K562 (cell line): ENCODE data around the gene MAML3. TPM values are rescaled to one million over a fixed set of nuclear protein-coding genes. Genes with fewer than 3 reads are reported as not detected.

Source experiments
- ATAC-seq: fragments of 200-7000 bp; cut with Tn5 transposase; 3 replicates; pipeline ENCODE4 v1.9.1; 2020; ENCODE audit warnings: moderate library complexity
- BruUV-seq: library from RNA; stranded (reverse); fragments of 400-500 nt; replicated peaks from 2 replicates; lab custom pipeline; 2021; lab: Mats Ljungman, UMichigan
- CTCF ChIA-PET: fragments of 300-600 bp; formaldehyde crosslinking; extraction: SDS; loops from one replicate; lab custom pipeline; 2021; ENCODE audit warnings: low intra/inter-chr PET ratio; lab: Yijun Ruan, JAX
- POLR2A ChIA-PET: fragments of 300-600, 350-650 bp; sonication (Branson Sonifier 250); formaldehyde crosslinking; extraction: SDS; loops from one replicate; lab custom pipeline; 2021; ENCODE audit warnings: antibody characterized with exemption, inconsistent platforms; lab: Yijun Ruan, JAX
- DNase-seq, 4 experiments: peaks; one replicate each; pipeline versions ENCODE4 v3.0.0 to v3.0.0-alpha.2; 2011 to 2018; ENCODE audit warnings: low spot score in 3 of 4, mixed read lengths in 3 of 4; ENCODE audit errors: extremely low read depth in 1 of 4
- FAIRE-seq: peaks from 2 replicates; lab custom pipeline; 2011; peaks lifted over from hg19 to GRCh38; lab: Jason Lieb, UNC
- H2AFZ ChIP-seq: 2 replicates; pipeline ENCODE4 v1.6.0; 2011; ENCODE audit warnings: low read depth, low read length, control low read depth, inconsistent platforms
- H3K27ac ChIP-seq: fragments of 200-600 bp; 3 replicates; pipeline ENCODE4 v1.8.0; 2011; ENCODE audit warnings: low read depth, mild to moderate bottlenecking, control low read depth, inconsistent platforms, low read length, moderate library complexity, mixed read lengths; ENCODE audit errors: extremely low read depth
- H3K27me3 ChIP-seq, 2 experiments: fragments of 300-600 bp in 1 of 2; 2 replicates in 1 of 2; 3 replicates in 1 of 2; pipeline versions ENCODE4 v1.6.0 to v1.8.0; 2011; ENCODE audit warnings: inconsistent platforms in 2 of 2, low read length in 2 of 2, mild to moderate bottlenecking in 1 of 2, mixed read lengths in 1 of 2, moderate library complexity in 1 of 2; ENCODE audit not compliant: control insufficient read depth in 2 of 2, insufficient read depth in 2 of 2
- H3K36me3 ChIP-seq: fragments of 300-600 bp; 3 replicates; pipeline ENCODE4 v1.8.0; 2011; ENCODE audit warnings: mild to moderate bottlenecking, low read length, inconsistent platforms; ENCODE audit not compliant: control insufficient read depth, insufficient read depth
- H3K4me1 ChIP-seq, 2 experiments: fragments of 200-600 bp in 1 of 2; replicated peaks in 1 of 2; 2 replicates in 1 of 2; 3 replicates in 1 of 2; pipeline versions ENCODE4 v1.5.1 to v1.8.0; 2011; ENCODE audit warnings: inconsistent platforms in 2 of 2, low read length in 2 of 2, mild to moderate bottlenecking in 1 of 2, mixed read lengths in 1 of 2, moderate library complexity in 1 of 2; ENCODE audit not compliant: control insufficient read depth in 2 of 2, insufficient read depth in 2 of 2
- H3K4me2 ChIP-seq: 2 replicates; pipeline ENCODE4 v1.6.1; 2011; ENCODE audit warnings: low read length, control low read depth, inconsistent platforms, mixed read lengths; ENCODE audit not compliant: insufficient read depth
- H3K4me3 ChIP-seq: fragments of 200-600 bp; sonication (generic), shearing (Covaris generic); 2 replicates; pipeline ENCODE4 v1.5.1; 2016; ENCODE audit warnings: control low read depth, inconsistent platforms
- H3K79me2 ChIP-seq: fragments of 200-600 bp; 3 replicates; pipeline ENCODE4 v1.8.0; 2011; ENCODE audit warnings: low read length, inconsistent platforms; ENCODE audit not compliant: control insufficient read depth, insufficient read depth
- H3K9ac ChIP-seq, 2 experiments: 2 replicates each; pipeline versions ENCODE4 v1.6.0 to v1.6.1; 2011; ENCODE audit warnings: low read depth in 2 of 2, low read length in 2 of 2, control low read depth in 1 of 2, inconsistent platforms in 1 of 2, mild to moderate bottlenecking in 1 of 2, mixed read lengths in 1 of 2; ENCODE audit not compliant: insufficient read depth in 1 of 2
- H3K9me1 ChIP-seq: one replicate; pipeline ENCODE4 v1.6.0; 2011; ENCODE audit warnings: inconsistent platforms, mild to moderate bottlenecking, low read length, moderate library complexity; ENCODE audit not compliant: control insufficient read depth, insufficient read depth
- H3K9me3 ChIP-seq: replicated peaks from 2 replicates; pipeline ENCODE4 v1.5.1; 2011; ENCODE audit warnings: low read depth, low read length, inconsistent platforms; ENCODE audit not compliant: control insufficient read depth, insufficient read depth
- H4K20me1 ChIP-seq: replicated peaks from 2 replicates; pipeline ENCODE4 v1.6.1; 2011; ENCODE audit warnings: low read length, inconsistent platforms, mixed read lengths; ENCODE audit not compliant: control insufficient read depth, insufficient read depth
- COPS2 ChIP-seq: fragments of 450-650 bp; conservative IDR thresholded peaks from 2 replicates; pipeline ENCODE4 v1.6.1; 2016; ENCODE audit warnings: mild to moderate bottlenecking, moderate library complexity
- FOXA3 ChIP-seq, 2 experiments: fragments of 450-650 bp in 1 of 2; sonication (generic) in 1 of 2; formaldehyde crosslinking; IDR thresholded peaks in 1 of 2; conservative IDR thresholded peaks in 1 of 2; 2 replicates each; pipeline versions ENCODE4 v1.4.0 to v1.8.0; 2020 to 2022; ENCODE audit warnings: mild to moderate bottlenecking in 2 of 2, missing genetic modification reagents in 1 of 2
- HLTF ChIP-seq: fragments of 450-650 bp; IDR thresholded peaks from 2 replicates; pipeline ENCODE4 v1.6.1; 2016
- SRSF1 ChIP-seq: fragments of 200-400 bp; formaldehyde crosslinking; IDR thresholded peaks from 2 replicates; pipeline ENCODE4 v1.6.1; 2017; ENCODE audit warnings: mild to moderate bottlenecking, low read depth, low read length, moderate library complexity
- ZNF174 ChIP-seq: fragments of 250-450 bp; sonication (Bioruptor Pico); IDR thresholded peaks from 2 replicates; pipeline ENCODE4 v1.4.0; 2020; ENCODE audit warnings: mild to moderate bottlenecking
- ZNF316 ChIP-seq: fragments of 450-650 bp; IDR thresholded peaks from 2 replicates; pipeline ENCODE4 v1.6.1; 2016
- ZNF644 ChIP-seq: fragments of 200-800 bp; sonication (Bioruptor generic); IDR thresholded peaks from 2 replicates; pipeline ENCODE4 v1.6.1; 2016; ENCODE audit warnings: low read depth, missing genetic modification characterization, missing compliant biosample characterization
- ZNF695 ChIP-seq: fragments of 450-650 bp; formaldehyde crosslinking; IDR thresholded peaks from 2 replicates; pipeline ENCODE4 v1.4.0; 2020; ENCODE audit warnings: mild to moderate bottlenecking, moderate library complexity
- WGBS: fragments of 100-300 bp; shearing (Covaris generic); methylation state at CpG from one replicate; pipeline ENCODE4 v1.1.6; 2016; ENCODE audit warnings: low coverage, mixed read lengths; ENCODE audit not compliant: insufficient coverage; ENCODE audit errors: missing lambda C conversion rate; 5-methylcytosine and 5-hydroxymethylcytosine counted together
- in situ Hi-C: fragments of 300-500 bp; cut with MboI; formaldehyde crosslinking; loops from 4 replicates; pipeline ENCODE4 v1.15.0; 2018; ENCODE audit warnings: inconsistent platforms, mixed read lengths
- intact Hi-C: fragments of 100-400 bp; cut with micrococcal nuclease; formaldehyde crosslinking; loops from 2 replicates; pipeline ENCODE4 v1.14.2; 2022
- polyA plus RNA-seq, 8 experiments: library from polyadenylated mRNA; depleted of rRNA in 4 of 8; stranded (reverse) in 5 of 8; unstranded in 3 of 8; fragments of >200 nt; fragmentation: Nextera tagmentation in 2 of 8; fragmentation: Illumina TruSeq in 1 of 8; extraction: Ambion mirVana in 2 of 8; extraction: Trizol in 1 of 8; gene quantifications; 2 replicates each; pipeline versions ENCODE4 v1.2.1 to v1.2.3, GENCODE V29; 2011 to 2014; ENCODE audit warnings: inconsistent platforms in 1 of 8, missing spikeins in 1 of 8
- total RNA-seq, 7 experiments: library from RNA; depleted of rRNA in 6 of 7; stranded (reverse); fragments of >200 nt in 6 of 7; fragmentation: Illumina TruSeq in 2 of 7; extraction: Trizol in 2 of 7; gene quantifications; 2 replicates each; pipeline versions ENCODE4 v1.2.1 to v1.2.3, GENCODE V29; 2011 to 2021; ENCODE audit warnings: low replicate concordance in 1 of 7
- TF ChIP-seq, protein P1 (sequence below): fragments of 450-650 bp; formaldehyde crosslinking; IDR thresholded peaks from 2 replicates; pipeline ENCODE4 v1.4.0; 2022; ENCODE audit warnings: missing genetic modification characterization
- TF ChIP-seq, protein P2 (sequence below): fragments of 250-450 bp; sonication (Bioruptor Pico); IDR thresholded peaks from 2 replicates; pipeline ENCODE4 v1.5.0; 2022; ENCODE audit warnings: mild to moderate bottlenecking
- TF ChIP-seq, protein P3 (sequence below): sonication (generic); formaldehyde crosslinking; IDR thresholded peaks from 2 replicates; pipeline ENCODE4 v1.8.0; 2023; ENCODE audit warnings: mild to moderate bottlenecking, missing genetic modification reagents
- TF ChIP-seq, protein P4 (sequence below): fragments of 250-450 bp; sonication (Bioruptor Pico); IDR thresholded peaks from 2 replicates; pipeline ENCODE4 v1.8.0; 2021; ENCODE audit warnings: moderate library complexity, mild to moderate bottlenecking, inconsistent platforms

MAML3 gene
- total and polyA plus RNA-seq, 9 of the 15 experiments (the other 6 are each of a cell fraction or from before 2014, with no cell fraction given): 0.01 to 0.55 (median 0.25) TPM

DNA sequence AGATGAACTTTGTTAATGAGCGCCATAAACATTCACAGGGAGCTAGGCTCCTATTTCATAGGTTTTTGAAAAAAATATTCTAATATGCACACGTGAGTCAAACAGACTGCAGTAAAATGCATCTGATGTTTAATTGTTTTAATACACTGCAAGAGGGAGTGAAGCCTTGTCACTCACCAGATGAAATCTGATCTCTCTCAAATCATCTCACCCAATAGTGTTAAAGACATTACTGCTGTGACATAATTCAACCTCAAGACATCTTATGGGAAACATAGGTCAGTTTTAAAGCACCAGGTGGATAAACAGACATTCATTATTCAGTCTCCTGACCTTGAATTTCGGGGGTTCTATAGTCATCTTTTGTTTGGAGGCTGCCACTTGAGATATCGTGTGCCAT is 148.3 kb downstream of the MAML3 start:
- intact Hi-C loops (no loop called here), in situ Hi-C loops (no loop called here)
- Histone ChIP-seq H3K36me3 (no peaks in the 10 kb centered on the region), H3K27ac (no peak overlapping the region), H2AFZ (no peak overlapping the region), H3K79me2 (no peaks in the 10 kb centered on the region), H3K9me3 (no peaks in the 10 kb centered on the region), H3K4me2 (no peak overlapping the region), H3K9ac (no peak overlapping the region), H4K20me1 (no peaks in the 10 kb centered on the region), H3K9me1 (no peaks in the 10 kb centered on the region), H3K4me3 (no peak overlapping the region), H3K27me3 (peaks cover 14 to 17% of the 10 kb centered on the region in 2 experiments; a peak in 3 of 5 replicates), H3K4me1 (no peaks in the 10 kb centered on the region)
- DNase-seq (no peak), ATAC-seq (no peak), FAIRE-seq (no peak)
- POLR2A ChIA-PET: no interaction called here
- BruUV-seq: no TSS peak
- CTCF ChIA-PET: no interaction called here
- WGBS: 0% methylated on average over 4 of the region's 4 CpGs
- TF ChIP-seq, protein P1, sequence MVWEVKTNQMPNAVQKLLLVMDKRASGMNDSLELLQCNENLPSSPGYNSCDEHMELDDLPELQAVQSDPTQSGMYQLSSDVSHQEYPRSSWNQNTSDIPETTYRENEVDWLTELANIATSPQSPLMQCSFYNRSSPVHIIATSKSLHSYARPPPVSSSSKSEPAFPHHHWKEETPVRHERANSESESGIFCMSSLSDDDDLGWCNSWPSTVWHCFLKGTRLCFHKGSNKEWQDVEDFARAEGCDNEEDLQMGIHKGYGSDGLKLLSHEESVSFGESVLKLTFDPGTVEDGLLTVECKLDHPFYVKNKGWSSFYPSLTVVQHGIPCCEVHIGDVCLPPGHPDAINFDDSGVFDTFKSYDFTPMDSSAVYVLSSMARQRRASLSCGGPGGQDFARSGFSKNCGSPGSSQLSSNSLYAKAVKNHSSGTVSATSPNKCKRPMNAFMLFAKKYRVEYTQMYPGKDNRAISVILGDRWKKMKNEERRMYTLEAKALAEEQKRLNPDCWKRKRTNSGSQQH (CRISPR knock-in tag): no peak
- TF ChIP-seq, protein P2, sequence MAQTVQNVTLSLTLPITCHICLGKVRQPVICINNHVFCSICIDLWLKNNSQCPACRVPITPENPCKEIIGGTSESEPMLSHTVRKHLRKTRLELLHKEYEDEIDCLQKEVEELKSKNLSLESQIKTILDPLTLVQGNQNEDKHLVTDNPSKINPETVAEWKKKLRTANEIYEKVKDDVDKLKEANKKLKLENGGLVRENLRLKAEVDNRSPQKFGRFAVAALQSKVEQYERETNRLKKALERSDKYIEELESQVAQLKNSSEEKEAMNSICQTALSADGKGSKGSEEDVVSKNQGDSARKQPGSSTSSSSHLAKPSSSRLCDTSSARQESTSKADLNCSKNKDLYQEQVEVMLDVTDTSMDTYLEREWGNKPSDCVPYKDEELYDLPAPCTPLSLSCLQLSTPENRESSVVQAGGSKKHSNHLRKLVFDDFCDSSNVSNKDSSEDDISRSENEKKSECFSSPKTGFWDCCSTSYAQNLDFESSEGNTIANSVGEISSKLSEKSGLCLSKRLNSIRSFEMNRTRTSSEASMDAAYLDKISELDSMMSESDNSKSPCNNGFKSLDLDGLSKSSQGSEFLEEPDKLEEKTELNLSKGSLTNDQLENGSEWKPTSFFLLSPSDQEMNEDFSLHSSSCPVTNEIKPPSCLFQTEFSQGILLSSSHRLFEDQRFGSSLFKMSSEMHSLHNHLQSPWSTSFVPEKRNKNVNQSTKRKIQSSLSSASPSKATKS (CRISPR knock-in tag): no peak
- no peak for TF ChIP-seq COPS2
- no peak for TF ChIP-seq ZNF316
- no peak for TF ChIP-seq ZNF174 (CRISPR knock-in tag)
- TF ChIP-seq, protein P3, sequence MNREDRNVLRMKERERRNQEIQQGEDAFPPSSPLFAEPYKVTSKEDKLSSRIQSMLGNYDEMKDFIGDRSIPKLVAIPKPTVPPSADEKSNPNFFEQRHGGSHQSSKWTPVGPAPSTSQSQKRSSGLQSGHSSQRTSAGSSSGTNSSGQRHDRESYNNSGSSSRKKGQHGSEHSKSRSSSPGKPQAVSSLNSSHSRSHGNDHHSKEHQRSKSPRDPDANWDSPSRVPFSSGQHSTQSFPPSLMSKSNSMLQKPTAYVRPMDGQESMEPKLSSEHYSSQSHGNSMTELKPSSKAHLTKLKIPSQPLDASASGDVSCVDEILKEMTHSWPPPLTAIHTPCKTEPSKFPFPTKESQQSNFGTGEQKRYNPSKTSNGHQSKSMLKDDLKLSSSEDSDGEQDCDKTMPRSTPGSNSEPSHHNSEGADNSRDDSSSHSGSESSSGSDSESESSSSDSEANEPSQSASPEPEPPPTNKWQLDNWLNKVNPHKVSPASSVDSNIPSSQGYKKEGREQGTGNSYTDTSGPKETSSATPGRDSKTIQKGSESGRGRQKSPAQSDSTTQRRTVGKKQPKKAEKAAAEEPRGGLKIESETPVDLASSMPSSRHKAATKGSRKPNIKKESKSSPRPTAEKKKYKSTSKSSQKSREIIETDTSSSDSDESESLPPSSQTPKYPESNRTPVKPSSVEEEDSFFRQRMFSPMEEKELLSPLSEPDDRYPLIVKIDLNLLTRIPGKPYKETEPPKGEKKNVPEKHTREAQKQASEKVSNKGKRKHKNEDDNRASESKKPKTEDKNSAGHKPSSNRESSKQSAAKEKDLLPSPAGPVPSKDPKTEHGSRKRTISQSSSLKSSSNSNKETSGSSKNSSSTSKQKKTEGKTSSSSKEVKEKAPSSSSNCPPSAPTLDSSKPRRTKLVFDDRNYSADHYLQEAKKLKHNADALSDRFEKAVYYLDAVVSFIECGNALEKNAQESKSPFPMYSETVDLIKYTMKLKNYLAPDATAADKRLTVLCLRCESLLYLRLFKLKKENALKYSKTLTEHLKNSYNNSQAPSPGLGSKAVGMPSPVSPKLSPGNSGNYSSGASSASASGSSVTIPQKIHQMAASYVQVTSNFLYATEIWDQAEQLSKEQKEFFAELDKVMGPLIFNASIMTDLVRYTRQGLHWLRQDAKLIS: no peak
- no peak for TF ChIP-seq ZNF644 (tag)
- TF ChIP-seq HLTF: no peak
- no peak for TF ChIP-seq FOXA3 (CRISPR knock-in tag; conservative IDR thresholded peaks at IDR 0.05 in 1 of 2, IDR thresholded peaks at IDR 0.05 in 1 of 2)
- no peak for TF ChIP-seq ZNF695 (CRISPR knock-in tag)
- no peak for TF ChIP-seq SRSF1
- TF ChIP-seq, protein P4, sequence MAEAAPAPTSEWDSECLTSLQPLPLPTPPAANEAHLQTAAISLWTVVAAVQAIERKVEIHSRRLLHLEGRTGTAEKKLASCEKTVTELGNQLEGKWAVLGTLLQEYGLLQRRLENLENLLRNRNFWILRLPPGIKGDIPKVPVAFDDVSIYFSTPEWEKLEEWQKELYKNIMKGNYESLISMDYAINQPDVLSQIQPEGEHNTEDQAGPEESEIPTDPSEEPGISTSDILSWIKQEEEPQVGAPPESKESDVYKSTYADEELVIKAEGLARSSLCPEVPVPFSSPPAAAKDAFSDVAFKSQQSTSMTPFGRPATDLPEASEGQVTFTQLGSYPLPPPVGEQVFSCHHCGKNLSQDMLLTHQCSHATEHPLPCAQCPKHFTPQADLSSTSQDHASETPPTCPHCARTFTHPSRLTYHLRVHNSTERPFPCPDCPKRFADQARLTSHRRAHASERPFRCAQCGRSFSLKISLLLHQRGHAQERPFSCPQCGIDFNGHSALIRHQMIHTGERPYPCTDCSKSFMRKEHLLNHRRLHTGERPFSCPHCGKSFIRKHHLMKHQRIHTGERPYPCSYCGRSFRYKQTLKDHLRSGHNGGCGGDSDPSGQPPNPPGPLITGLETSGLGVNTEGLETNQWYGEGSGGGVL (CRISPR knock-in tag): no peak
